CD4-positive, alpha-beta T cell treated with Interleukin-2 at 100 ng/mL for 4 hours (primary cell): ENCODE measurements around the gene TIMM21.

ENCODE experiments used
- DNase-seq: peaks from one replicate; pipeline ENCODE4 v3.0.0-alpha.2; 2020; ENCODE audit warnings: low spot score

TIMM21 gene

GRCh38 chr18:74194691-74195090 lies 46.4 kb downstream of the TIMM21 start:
- DNase-seq, result no peak

- DNase-seq, result peak; percentile 75
These were observed 48.1 kb downstream of the TIMM21 start for GRCh38 chr18:74196220-74197119.

GRCh38 chr18:74197705-74198341 lies 49.5 kb downstream of the TIMM21 start:
- no peak for DNase-seq

- no peak for DNase-seq
These were observed 50.1 kb downstream of the TIMM21 start for GRCh38 chr18:74198453-74198852.

- DNase-seq, result no peak
These were observed 52.5 kb downstream of the TIMM21 start for GRCh38 chr18:74200780-74201179.

- DNase-seq, result no peak
These were observed 55.5 kb downstream of the TIMM21 start for GRCh38 chr18:74203811-74204210.

GRCh38 chr18:74204526-74205152 lies 56.3 kb downstream of the TIMM21 start:
- no peak for DNase-seq
